Gastrocnemius medialis (tissue), 4 donors: ENCODE results near the gene CLDN18. TPM values are rescaled to one million over a fixed set of nuclear protein-coding genes. Genes with fewer than 3 reads are reported as not detected.
A peak's percentile ranks its signal among the peaks of the same experiment; 100 is the strongest.

Experiments used
- ATAC-seq, 2 donors: fragments of 150-250 bp; one replicate each; pipeline ENCODE4 v1.9.1; 2016
- DNase-seq, 2 donors: peaks; one replicate each; pipeline ENCODE4 v3.0.0-alpha.2; 2019
- H3K27ac ChIP-seq, 4 donors: fragments of 200-600 bp; sonication (generic); 1 replicate in 1 of 4; 2 replicates in 3 of 4; pipeline ENCODE4 v1.5.1; 2016 to 2018; ENCODE audit warnings: mild to moderate bottlenecking in 2 of 4, moderate library complexity in 1 of 4
- H3K27me3 ChIP-seq, 3 donors: fragments of 200-600 bp; sonication (generic) in 2 of 3; 1 replicate in 1 of 3; 2 replicates in 2 of 3; pipeline versions ENCODE4 v1.5.1 to v1.6.0; 2016 to 2019; ENCODE audit warnings: mild to moderate bottlenecking in 1 of 3, moderate library complexity in 1 of 3
- H3K36me3 ChIP-seq, 2 donors: fragments of 200-600 bp; sonication (generic) in 1 of 2; one replicate each; pipeline ENCODE4 v1.5.1; 2017 to 2018
- H3K4me1 ChIP-seq, 2 donors: fragments of 200-600 bp; sonication (generic) in 1 of 2; one replicate each; pipeline ENCODE4 v1.5.1; 2016 to 2017; ENCODE audit warnings: mild to moderate bottlenecking in 2 of 2
- H3K4me3 ChIP-seq, 4 donors: fragments of 200-600 bp; sonication (generic) in 3 of 4; 1 replicate in 1 of 4; 2 replicates in 3 of 4; pipeline ENCODE4 v1.5.1; 2016 to 2019; ENCODE audit warnings: mild to moderate bottlenecking in 2 of 4
- H3K9me3 ChIP-seq, 3 donors: fragments of 200-600 bp; sonication (generic) in 2 of 3; 1 replicate in 1 of 3; 2 replicates in 2 of 3; pipeline ENCODE4 v1.5.1; 2016 to 2019
- POLR2A ChIP-seq, 2 donors: fragments of 450-650 bp; IDR thresholded peaks; one replicate each; pipeline ENCODE4 v1.6.1; 2017; ENCODE audit warnings: antibody characterized with exemption in 2 of 2, mild to moderate bottlenecking in 2 of 2, moderate library complexity in 2 of 2
- in situ Hi-C, 4 donors: fragments of 200-750 bp; cut with MboI; loops; one replicate each; pipeline versions ENCODE4 v1.15.0 to v1.8.0; 2017; ENCODE audit warnings: low sequenced_read_pairs in 4 of 4
- intact Hi-C: fragments of 100-400 bp; cut with DNase I; formaldehyde crosslinking; loops from one replicate; pipeline ENCODE4 v1.15.1; 2023; ENCODE audit warnings: low total_unique reads
- total RNA-seq, 4 donors: library from RNA; depleted of rRNA; stranded (reverse); fragments of >200 nt; gene quantifications; one replicate each; pipeline versions ENCODE4 v1.1.0 to v1.2.3, GENCODE V29; 2016
- TF ChIP-seq, protein P1 (sequence below), 5 experiments: fragments of 450-650 bp in 3 of 5; fragments of 200-600 bp in 2 of 5; sonication (generic) in 2 of 5; IDR thresholded peaks in 4 of 5; conservative IDR thresholded peaks in 1 of 5; 1 replicate in 4 of 5; 2 replicates in 1 of 5; pipeline ENCODE4 v1.5.1; 2016 to 2019; ENCODE audit warnings: antibody characterized with exemption in 5 of 5, mild to moderate bottlenecking in 3 of 5, moderate library complexity in 3 of 5

CLDN18 gene
- total RNA-seq, 4 donors from 2014 or later: not detected

GRCh38 chr3:138051947-138052802 is 42.2 kb downstream of the CLDN18 start:
- intact Hi-C loops: loop anchor here (10.0 kb wide), 1 partner anchor 947 kb away; no protein-coding TSS in a partner anchor
- DNase-seq (no peak), ATAC-seq (no peak)
- in situ Hi-C loops: no loop called here
- Histone ChIP-seq H3K27me3 (no peaks in the 10 kb centered on the region), H3K4me3 (no peak overlapping the region), H3K4me1 (no peaks in the 10 kb centered on the region), H3K36me3 (no peaks in the 10 kb centered on the region), H3K9me3 (no peaks in the 10 kb centered on the region), H3K27ac (no peak overlapping the region)
- no peak for TF ChIP-seq POLR2A (IDR thresholded peaks at IDR 0.05)
- TF ChIP-seq, protein P1, sequence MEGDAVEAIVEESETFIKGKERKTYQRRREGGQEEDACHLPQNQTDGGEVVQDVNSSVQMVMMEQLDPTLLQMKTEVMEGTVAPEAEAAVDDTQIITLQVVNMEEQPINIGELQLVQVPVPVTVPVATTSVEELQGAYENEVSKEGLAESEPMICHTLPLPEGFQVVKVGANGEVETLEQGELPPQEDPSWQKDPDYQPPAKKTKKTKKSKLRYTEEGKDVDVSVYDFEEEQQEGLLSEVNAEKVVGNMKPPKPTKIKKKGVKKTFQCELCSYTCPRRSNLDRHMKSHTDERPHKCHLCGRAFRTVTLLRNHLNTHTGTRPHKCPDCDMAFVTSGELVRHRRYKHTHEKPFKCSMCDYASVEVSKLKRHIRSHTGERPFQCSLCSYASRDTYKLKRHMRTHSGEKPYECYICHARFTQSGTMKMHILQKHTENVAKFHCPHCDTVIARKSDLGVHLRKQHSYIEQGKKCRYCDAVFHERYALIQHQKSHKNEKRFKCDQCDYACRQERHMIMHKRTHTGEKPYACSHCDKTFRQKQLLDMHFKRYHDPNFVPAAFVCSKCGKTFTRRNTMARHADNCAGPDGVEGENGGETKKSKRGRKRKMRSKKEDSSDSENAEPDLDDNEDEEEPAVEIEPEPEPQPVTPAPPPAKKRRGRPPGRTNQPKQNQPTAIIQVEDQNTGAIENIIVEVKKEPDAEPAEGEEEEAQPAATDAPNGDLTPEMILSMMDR (IDR thresholded peaks at IDR 0.05 in 4 of 5, conservative IDR thresholded peaks at IDR 0.05 in 1 of 5): peak in 3 of 5 experiments; percentile 20 to 45 (median 22)

- no peak for ATAC-seq
- TF ChIP-seq, protein P1 (IDR thresholded peaks at IDR 0.05 in 4 of 5, conservative IDR thresholded peaks at IDR 0.05 in 1 of 5): no peak
- no peak for TF ChIP-seq POLR2A (IDR thresholded peaks at IDR 0.05)
- DNase-seq: no peak
Measured at GRCh38 chr3:138054057-138054456, 44.1 kb downstream of the CLDN18 start.

DNA sequence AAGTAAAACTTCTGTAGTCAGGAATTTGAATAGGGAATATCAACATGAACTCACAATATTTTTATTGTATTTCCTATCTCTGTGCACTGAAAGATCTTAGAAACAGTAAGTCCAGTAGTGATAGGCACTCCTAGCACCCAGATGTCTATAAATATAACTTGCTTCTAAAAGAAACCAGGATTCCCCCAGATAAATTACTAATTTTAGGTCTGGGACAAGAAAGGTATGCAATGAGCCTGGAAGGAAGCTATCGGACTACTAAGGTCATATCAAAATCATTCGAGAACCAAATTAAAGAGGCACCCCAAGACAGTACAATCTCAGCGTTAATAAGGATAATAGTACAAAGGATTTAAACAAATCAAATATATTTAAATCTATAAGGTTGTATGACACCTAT is 47.4 kb downstream of the CLDN18 start:
- Histone ChIP-seq H3K9me3 (no peaks in the 10 kb centered on the region), H3K4me1 (no peaks in the 10 kb centered on the region), H3K36me3 (no peaks in the 10 kb centered on the region), H3K4me3 (no peak overlapping the region), H3K27ac (no peak overlapping the region), H3K27me3 (no peaks in the 10 kb centered on the region)
- no peak for DNase-seq
- no peak for ATAC-seq
- intact Hi-C loops: loop anchor here (10.0 kb wide), 1 partner anchor 953 kb away; no protein-coding TSS in a partner anchor
- in situ Hi-C loops: no loop called here
- TF ChIP-seq POLR2A (IDR thresholded peaks at IDR 0.05): no peak
- TF ChIP-seq, protein P1 (IDR thresholded peaks at IDR 0.05 in 4 of 5, conservative IDR thresholded peaks at IDR 0.05 in 1 of 5): no peak

More at GRCh38 chr3:138054057-138054456, 44.1 kb downstream of the CLDN18 start:
- no peaks in the 10 kb centered on the region for H3K36me3 ChIP-seq
- H3K4me1 ChIP-seq: no peaks in the 10 kb centered on the region
- H3K27ac ChIP-seq: no peak overlapping the region
- intact Hi-C loops: loop anchor here (10.0 kb wide), 1 partner anchor 949 kb away; no protein-coding TSS in a partner anchor
- in situ Hi-C loops: no loop called here
- no peaks in the 10 kb centered on the region for H3K9me3 ChIP-seq
- no peak overlapping the region for H3K4me3 ChIP-seq
- no peaks in the 10 kb centered on the region for H3K27me3 ChIP-seq

GRCh38 chr3:138059261-138059660 is 49.3 kb downstream of the CLDN18 start:
- peak in 1 of 2 donors; percentile 27 for ATAC-seq
- no peaks in the 10 kb centered on the region for H3K27me3 ChIP-seq
- no peak for DNase-seq
- TF ChIP-seq, protein P1 (IDR thresholded peaks at IDR 0.05 in 4 of 5, conservative IDR thresholded peaks at IDR 0.05 in 1 of 5): no peak
- TF ChIP-seq POLR2A (IDR thresholded peaks at IDR 0.05): no peak
- no peak overlapping the region for H3K27ac ChIP-seq
- in situ Hi-C loops: no loop called here
- no peaks in the 10 kb centered on the region for H3K36me3 ChIP-seq
- H3K4me1 ChIP-seq: no peaks in the 10 kb centered on the region
- no peaks in the 10 kb centered on the region for H3K9me3 ChIP-seq
- H3K4me3 ChIP-seq: no peak overlapping the region
- intact Hi-C loops: loop anchor here (10.0 kb wide), 1 partner anchor 954 kb away; no protein-coding TSS in a partner anchor
